ENCODE measurements around the gene SEMA4C. TPM values are rescaled to one million over a fixed set of nuclear protein-coding genes. Genes with fewer than 3 reads are reported as not detected.

Gene SEMA4C
- total and polyA plus RNA-seq, 12 donors: 14.1 to 43.8 (median 24.1) TPM

DNA sequence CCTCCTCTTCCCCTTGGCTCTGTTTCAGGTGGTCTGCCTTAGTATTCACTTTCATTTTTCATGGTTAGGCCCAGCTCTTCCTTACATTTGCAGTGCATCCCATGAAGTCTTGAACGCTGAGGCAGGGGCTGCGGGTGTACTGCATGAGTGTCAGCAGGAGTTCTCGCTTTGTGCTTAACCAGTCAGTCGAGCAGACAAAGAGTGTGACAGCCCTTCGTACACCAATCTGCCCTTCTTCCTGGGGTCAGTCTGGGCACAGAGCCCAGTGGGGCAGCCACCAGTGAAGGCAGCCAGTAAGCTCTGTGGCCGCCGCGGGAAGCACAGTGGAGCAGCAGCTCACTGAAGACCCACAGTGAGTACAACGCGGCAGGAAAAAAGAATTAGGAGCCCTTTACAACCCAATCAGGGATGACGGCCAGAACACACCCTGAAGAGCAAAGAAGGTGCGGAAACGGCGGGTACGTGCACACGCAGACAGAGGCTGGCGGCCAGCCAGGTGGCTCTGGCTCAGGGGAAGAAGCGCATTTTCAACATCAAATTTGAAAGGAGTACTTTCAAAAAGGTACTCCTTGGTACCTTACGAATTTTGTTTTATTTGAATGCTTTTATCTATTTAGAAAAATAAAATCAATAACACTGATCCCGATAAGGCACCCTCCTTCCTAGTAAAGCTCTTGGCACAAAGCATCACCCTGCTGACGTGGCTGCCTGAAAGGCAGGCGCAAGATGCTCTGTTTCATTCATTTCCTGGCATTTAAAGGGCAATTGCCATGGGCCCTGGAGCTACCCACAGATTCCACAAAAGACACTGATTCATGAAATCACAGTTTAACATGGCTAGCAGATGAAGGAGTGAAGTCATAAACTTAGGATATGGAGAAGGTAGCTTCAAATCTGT lies 47.0 kb upstream of the SEMA4C start:
- intact Hi-C loops (cut with DNase I): loop anchor here in 4 of 10 donors (1.0 to 5.0 kb wide), 3 partner anchors 34 to 48 kb away; no protein-coding TSS in a partner anchor
- DNase-seq: no peak

DNA sequence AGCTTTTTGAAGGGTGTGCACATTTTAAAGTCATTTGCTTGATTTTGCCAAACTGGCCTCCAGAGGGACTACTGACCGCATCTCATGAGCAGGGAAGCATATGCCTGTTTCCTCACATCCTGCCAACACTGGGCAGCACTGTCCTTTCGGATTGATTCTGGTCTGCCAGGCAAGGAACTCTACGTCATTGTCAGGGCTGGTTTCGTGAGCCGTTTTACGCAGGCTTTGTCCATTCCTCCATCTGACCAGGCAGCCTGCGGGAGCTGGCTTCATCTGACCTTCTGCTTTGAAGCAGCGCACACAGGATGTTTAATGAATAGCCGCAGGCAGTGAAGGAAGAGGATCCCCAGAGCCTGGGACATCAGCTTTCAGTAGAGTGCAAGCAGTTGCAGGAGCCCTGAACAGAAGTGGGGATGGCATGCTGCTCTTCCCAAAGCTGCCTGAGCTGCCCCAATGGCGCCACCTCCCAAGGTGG lies 46.3 kb upstream of the SEMA4C start:
- intact Hi-C loops (cut with DNase I): loop anchor here in 4 of 10 donors (1.0 to 5.0 kb wide), 3 partner anchors 35 to 47 kb away; no protein-coding TSS in a partner anchor
- peak in 1 of 8 donors; percentile 16 for ATAC-seq
- Histone ChIP-seq H3K36me3 (no peaks in the 10 kb centered on the region), H3K4me3 (peak overlapping the region in 4 of 10 donors; percentile 1 to 19 (median 11)), H3K27me3 (no peaks in the 10 kb centered on the region), H3K9me3 (peaks cover 0 to 15% (median 0%) of the 10 kb centered on the region in 11 donors), H3K27ac (peak overlapping the region in 9 of 10 donors; percentile 27 to 74 (median 58)), H3K4me1 (peaks cover 7 to 61% (median 39%) of the 10 kb centered on the region in 9 donors)
- no peak for DNase-seq
- TF ChIP-seq CTCF (IDR thresholded peaks at IDR 0.05): peak in 2 of 9 donors; percentile 1 to 26
- 63 to 66% methylated on average over 10 of the region's 10 CpGs for WGBS, 2 donors

More for the DNA sequence above, 47.0 kb upstream of the SEMA4C start:
- WGBS, 2 donors: 68 to 74% methylated on average over 22 of the region's 22 CpGs
- peak overlapping the region in 9 of 10 donors; percentile 27 to 74 (median 58) for H3K27ac ChIP-seq
- no peaks in the 10 kb centered on the region for H3K27me3 ChIP-seq
- TF ChIP-seq CTCF (IDR thresholded peaks at IDR 0.05): no peak
- ATAC-seq: peak in 2 of 8 donors; percentile 14 to 26
- peaks cover 7 to 54% (median 38%) of the 10 kb centered on the region in 9 donors for H3K4me1 ChIP-seq
- peaks cover 0 to 15% (median 0%) of the 10 kb centered on the region in 11 donors for H3K9me3 ChIP-seq
- H3K4me3 ChIP-seq: peak overlapping the region in 6 of 10 donors; percentile 1 to 22 (median 11)
- no peaks in the 10 kb centered on the region for H3K36me3 ChIP-seq

- WGBS, 2 donors: 61 to 83% methylated on average over 5 of the region's 5 CpGs
- Histone ChIP-seq H3K36me3 (no peaks in the 10 kb centered on the region), H3K27ac (peak overlapping the region in 9 of 10 donors; percentile 28 to 78 (median 69)), H3K27me3 (no peaks in the 10 kb centered on the region), H3K4me1 (peaks cover 9 to 70% (median 42%) of the 10 kb centered on the region in 9 donors), H3K4me3 (no peak overlapping the region), H3K9me3 (peaks cover 0 to 15% (median 0%) of the 10 kb centered on the region in 11 donors)
- no peak for TF ChIP-seq CTCF (IDR thresholded peaks at IDR 0.05)
- ATAC-seq (peak in 2 of 8 donors; percentile 8 to 13), DNase-seq (no peak)
- intact Hi-C loops (cut with DNase I): loop anchor here in 5 of 10 donors (2.0 to 5.0 kb wide), 4 partner anchors 33 to 56 kb away; partner anchors contain the start of genes ANKRD39 (in 1 of the 5) and SEMA4C (in 1 of the 5)
These were observed 44.5 kb upstream of the SEMA4C start for GRCh38 chr2:96914332-96914731.
